Measurements from ENCODE around the gene HDLBP. TPM values are rescaled to one million over a fixed set of nuclear protein-coding genes. Genes with fewer than 3 reads are reported as not detected.
A peak's percentile ranks its signal among the peaks of the same experiment; 100 is the strongest.

Gene HDLBP
- total and polyA plus RNA-seq, 3 donors from 2014 or later = 600 to 790 (median 648) TPM

GRCh38 chr2:241359481-241360045, 44.1 kb upstream of the HDLBP start:
- H3K4me3 ChIP-seq = no peak overlapping the region
- DNase-seq = no peak
- TF ChIP-seq POLR2A (IDR thresholded peaks at IDR 0.05) = no peak
- TF ChIP-seq, protein P1, sequence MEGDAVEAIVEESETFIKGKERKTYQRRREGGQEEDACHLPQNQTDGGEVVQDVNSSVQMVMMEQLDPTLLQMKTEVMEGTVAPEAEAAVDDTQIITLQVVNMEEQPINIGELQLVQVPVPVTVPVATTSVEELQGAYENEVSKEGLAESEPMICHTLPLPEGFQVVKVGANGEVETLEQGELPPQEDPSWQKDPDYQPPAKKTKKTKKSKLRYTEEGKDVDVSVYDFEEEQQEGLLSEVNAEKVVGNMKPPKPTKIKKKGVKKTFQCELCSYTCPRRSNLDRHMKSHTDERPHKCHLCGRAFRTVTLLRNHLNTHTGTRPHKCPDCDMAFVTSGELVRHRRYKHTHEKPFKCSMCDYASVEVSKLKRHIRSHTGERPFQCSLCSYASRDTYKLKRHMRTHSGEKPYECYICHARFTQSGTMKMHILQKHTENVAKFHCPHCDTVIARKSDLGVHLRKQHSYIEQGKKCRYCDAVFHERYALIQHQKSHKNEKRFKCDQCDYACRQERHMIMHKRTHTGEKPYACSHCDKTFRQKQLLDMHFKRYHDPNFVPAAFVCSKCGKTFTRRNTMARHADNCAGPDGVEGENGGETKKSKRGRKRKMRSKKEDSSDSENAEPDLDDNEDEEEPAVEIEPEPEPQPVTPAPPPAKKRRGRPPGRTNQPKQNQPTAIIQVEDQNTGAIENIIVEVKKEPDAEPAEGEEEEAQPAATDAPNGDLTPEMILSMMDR (IDR thresholded peaks at IDR 0.05) = no peak
- H3K27ac ChIP-seq = no peak overlapping the region
- intact Hi-C loops (cut with DNase I; ENCODE audit: low total_unique reads) = no loop called here
- peaks cover 29% of the 10 kb centered on the region for H3K4me1 ChIP-seq
- H3K27me3 ChIP-seq = no peaks in the 10 kb centered on the region
- WGBS, 2 donors = 76 to 82% methylated on average over 7 of the region's 7 CpGs
- no peaks in the 10 kb centered on the region for H3K36me3 ChIP-seq (ENCODE audit: low read depth, missing control alignments)
- no peaks in the 10 kb centered on the region for H3K9me3 ChIP-seq

DNA sequence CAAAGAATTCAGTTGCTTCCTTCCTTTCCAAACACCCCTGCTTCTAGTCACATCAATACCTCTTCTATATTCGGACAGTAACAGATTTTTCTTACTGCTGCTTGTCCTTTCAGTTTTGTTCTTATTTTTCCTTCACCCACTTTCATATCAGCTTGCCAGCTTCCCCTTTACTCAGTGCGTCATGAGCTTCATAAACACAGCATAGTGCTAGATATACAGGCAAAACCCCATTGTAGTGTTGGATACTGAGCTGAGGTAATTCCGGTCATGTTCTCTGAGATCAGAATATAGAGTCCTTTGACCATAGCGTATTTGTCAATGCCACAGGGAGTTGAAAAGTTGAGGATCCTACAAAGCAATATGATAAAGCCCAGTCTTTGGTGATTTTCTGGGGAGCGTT, 43.0 kb upstream of the HDLBP start:
- no peak for DNase-seq
- Histone ChIP-seq H3K36me3 (ENCODE audit: low read depth, missing control alignments) (no peaks in the 10 kb centered on the region), H3K27me3 (no peaks in the 10 kb centered on the region), H3K9me3 (no peaks in the 10 kb centered on the region), H3K4me1 (peaks cover 24% of the 10 kb centered on the region), H3K4me3 (no peak overlapping the region), H3K27ac (no peak overlapping the region)
- 74 to 78% methylated on average over 5 of the region's 5 CpGs for WGBS, 2 donors
- TF ChIP-seq, protein P1 (IDR thresholded peaks at IDR 0.05) = no peak
- TF ChIP-seq POLR2A (IDR thresholded peaks at IDR 0.05) = no peak
- intact Hi-C loops (cut with DNase I; ENCODE audit: low total_unique reads) = no loop called here

DNA sequence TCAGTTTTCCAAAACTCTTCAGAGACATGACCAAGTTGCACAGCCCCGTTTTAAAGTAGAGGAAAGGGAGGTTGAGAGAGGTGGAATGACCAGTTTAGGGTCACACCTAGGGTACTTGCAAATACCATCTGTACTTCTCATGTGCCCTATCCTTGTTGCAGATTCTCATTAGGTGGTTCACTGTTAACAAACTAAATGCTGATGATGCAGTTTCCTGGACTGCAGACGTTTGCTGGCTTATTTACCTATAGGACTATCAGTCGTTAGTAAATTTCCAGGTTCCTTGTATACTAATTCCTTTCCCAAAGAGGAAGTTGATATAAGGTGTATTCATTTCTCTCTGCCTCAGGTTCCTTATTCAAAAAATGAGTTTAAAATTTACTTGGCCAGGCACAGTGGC, 42.1 kb upstream of the HDLBP start:
- intact Hi-C loops (cut with DNase I; ENCODE audit: low total_unique reads) = no loop called here
- no peak overlapping the region for H3K4me3 ChIP-seq
- 37 to 38% methylated on average over 3 of the region's 3 CpGs for WGBS, 2 donors

DNA sequence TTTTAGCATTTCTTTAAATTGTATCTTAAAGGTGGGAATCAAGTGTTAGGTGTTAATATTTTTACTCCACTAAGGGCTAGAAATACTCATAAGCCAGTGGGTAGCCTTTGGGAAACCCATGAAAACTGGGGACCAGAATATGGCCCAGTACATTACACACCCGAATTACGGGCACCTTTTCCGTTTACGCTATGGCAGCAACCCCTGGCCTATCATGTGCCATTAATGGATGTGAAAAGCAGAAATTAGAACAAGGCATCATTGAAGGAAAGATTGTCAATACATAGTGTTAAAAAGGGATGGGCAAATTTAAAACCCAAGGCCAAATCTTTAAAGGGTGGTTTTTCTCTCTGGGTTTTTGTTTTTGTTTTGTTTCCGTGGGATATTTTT, 41.4 kb upstream of the HDLBP start:
- no peak for TF ChIP-seq POLR2A (IDR thresholded peaks at IDR 0.05)
- TF ChIP-seq, protein P1 (IDR thresholded peaks at IDR 0.05) = no peak
- intact Hi-C loops (cut with DNase I; ENCODE audit: low total_unique reads) = no loop called here
- Histone ChIP-seq H3K9me3 (no peaks in the 10 kb centered on the region), H3K27ac (peak overlapping the region; percentile 78 to 93), H3K4me1 (peaks cover 16% of the 10 kb centered on the region), H3K27me3 (no peaks in the 10 kb centered on the region), H3K4me3 (peak overlapping the region; percentile 88 to 91), H3K36me3 (ENCODE audit: low read depth, missing control alignments) (no peaks in the 10 kb centered on the region)
- WGBS, 2 donors = 2 to 8% methylated on average over 5 of the region's 5 CpGs
- DNase-seq = no peak

More for the DNA sequence above, 42.1 kb upstream of the HDLBP start:
- Histone ChIP-seq H3K4me1 (peaks cover 16% of the 10 kb centered on the region), H3K36me3 (ENCODE audit: low read depth, missing control alignments) (no peaks in the 10 kb centered on the region), H3K27ac (no peak overlapping the region), H3K27me3 (no peaks in the 10 kb centered on the region), H3K9me3 (no peaks in the 10 kb centered on the region)
- DNase-seq = no peak
- TF ChIP-seq, protein P1 (IDR thresholded peaks at IDR 0.05) = no peak
- no peak for TF ChIP-seq POLR2A (IDR thresholded peaks at IDR 0.05)

All from testis (tissue), 3 donors.